ENCODE measurements around the gene AKT1.

Gene AKT1

DNA sequence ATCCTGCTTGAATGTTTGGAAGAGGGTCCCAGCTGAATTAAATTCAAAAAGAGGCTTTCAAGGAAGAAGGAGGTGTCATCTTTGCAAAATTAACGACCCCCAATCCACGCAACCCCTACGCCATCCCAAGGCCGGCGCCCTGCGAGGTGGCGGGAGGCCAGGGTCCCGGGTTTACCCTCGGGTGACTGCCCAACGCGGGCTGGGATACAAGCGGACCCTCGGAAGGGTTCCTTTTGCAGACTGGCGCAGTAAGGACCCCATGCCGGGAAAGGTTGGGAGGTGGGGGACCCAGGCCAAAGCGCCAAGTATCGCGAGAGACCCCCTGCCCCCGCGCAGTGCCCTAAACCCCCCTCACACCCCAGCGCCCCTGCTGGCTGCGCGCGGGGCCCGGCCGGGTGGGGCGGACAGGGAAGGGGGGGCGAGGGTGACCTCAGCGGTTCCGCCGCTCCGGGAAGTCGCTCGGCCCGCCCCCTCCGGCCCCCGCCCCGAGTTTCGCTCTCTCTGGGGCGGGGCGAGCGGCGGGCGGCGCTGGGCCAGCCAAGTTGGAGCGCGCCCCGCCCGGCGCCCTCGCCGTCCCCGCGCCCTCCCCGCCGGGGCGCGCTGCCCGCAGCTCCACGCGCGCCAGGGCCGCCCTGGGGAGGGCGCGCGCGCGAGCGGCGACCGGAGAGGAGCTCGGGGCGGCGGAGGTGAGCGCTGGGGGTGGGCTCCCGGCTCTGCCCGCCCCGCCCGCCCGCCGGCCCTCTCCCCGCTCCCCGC is 4.6 kb upstream of the AKT1 start:
- in situ Hi-C loops (cut with MboI; ENCODE audit: low sequenced_read_pairs) = no loop called here

DNA sequence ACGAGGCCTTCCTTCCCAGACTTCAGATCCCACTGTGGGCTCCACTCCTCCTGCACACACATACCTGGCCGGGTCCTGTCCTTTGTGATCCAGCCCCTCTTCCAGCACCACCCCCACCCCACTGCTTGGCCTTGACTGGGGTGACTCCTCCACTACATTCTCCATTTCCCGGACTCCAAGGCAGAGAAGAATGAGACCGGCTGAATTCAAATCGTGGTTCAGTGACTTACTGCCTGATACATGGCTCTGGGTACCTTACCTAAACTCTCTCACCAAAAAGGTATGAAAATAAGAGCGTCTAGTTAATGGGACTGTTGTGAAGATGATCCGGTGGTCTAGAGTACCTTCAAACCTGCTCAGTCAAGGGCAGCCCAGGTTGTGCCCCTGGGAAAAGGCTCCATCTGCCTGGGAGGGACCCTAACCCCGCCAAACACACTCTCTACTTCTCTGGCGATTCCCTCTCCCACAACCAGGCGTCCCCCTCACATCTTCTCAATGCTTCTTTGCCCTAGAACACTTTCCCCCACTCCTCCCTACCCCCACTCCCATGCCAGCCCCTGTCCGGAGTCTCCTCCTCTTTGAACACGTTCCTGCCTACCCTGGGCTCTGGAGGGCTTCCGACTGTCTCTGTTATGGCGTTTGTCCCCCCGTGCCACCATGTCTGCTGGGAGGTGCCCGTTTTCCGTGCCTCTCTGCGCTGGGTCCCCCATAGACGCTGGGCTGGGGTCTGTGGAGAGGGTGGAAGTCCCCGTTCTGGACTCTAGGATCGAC is 3.9 kb upstream of the AKT1 start:
- in situ Hi-C loops (cut with MboI; ENCODE audit: low sequenced_read_pairs) = no loop called here

DNA sequence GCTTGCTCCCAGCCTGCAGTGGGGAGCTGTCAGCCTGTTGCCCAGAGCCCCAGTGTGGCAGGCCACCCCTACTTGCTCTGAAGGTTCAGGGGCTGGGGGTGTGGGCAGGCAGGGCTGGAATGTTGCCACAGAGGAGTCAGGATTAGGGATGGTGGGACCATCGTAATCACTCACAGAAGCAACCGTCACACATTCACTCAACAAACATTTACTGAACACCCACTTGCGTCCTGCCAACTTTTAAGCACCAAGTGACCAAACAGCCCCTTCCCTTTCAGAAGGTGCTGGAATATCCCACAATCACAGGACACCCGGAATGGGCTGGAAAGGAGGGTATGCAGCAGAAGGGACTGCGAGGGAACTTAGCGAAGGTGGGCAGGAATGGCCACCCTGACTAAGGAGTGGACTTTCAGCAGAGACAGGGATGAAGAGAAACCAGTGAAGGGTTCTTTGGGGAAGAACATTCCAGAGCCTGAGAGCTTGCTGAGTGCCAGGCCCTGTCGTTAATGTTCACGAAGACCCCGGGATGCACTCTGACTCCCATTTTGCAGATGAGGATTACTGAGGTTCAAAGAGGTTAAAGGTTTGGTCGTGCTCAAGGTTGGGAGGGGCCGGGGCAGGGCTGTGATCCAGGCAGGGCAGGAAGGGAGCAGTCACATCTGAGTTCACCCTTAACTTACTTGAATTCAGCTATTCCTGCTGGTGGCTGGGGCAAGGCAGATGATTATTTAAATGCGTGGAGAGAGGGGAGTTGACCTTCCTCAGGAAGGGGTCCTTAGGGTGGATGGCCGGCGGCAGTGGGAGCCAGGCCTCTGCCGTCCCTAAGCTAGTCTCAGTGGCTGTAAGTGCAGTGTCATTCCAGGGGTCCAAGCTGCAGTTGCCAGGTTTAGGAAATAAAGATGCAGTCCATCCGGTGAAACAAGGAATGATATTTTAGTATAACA is 3.0 kb upstream of the AKT1 start:
- in situ Hi-C loops (cut with MboI; ENCODE audit: low sequenced_read_pairs) = no loop called here

DNA sequence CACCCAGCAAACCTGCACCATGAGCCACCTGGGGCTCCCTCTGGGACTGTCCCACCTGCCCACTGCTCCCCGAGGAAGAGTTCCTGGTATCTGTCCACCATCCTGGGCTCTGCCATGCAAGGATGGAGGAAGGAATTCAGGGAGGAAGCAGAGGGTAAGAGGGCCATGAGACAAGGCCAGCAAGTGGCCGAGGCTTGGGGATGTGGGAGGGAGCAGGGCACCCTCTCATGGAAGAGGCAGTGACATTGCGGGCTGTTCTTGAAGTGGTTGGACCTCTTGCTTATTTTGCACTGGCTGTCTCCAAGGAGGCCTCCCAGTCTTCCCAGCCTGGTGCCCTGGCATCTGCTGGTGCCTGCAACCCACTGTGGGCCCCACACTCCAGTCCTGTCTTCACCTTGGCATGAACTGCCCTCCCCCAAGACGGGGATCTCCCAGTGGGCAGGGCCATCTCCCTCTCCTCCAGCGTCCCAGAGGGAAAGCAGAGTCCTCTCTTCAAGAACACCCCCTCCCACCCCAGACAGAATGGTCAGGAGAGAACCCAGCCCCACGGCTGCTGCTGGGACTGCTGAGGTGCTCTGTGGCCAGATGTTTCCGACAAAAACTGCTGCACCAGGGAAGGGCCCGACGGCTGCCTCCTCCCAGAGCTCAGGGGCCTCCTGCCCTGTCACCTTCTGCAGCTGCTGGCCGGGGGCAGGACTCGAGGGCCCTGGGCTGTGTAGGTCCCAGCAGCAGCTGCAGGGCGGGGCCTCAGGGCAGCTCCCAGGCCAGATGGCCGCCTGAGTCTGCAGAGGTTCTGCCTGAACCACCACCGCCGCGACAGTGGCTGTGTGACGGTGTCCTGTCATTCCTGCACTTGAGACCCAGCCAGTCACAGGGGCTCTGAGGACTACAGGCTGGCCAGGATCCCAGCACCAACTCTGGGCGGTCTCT is 1.8 kb upstream of the AKT1 start:
- in situ Hi-C loops (cut with MboI; ENCODE audit: low sequenced_read_pairs) = no loop called here

DNA sequence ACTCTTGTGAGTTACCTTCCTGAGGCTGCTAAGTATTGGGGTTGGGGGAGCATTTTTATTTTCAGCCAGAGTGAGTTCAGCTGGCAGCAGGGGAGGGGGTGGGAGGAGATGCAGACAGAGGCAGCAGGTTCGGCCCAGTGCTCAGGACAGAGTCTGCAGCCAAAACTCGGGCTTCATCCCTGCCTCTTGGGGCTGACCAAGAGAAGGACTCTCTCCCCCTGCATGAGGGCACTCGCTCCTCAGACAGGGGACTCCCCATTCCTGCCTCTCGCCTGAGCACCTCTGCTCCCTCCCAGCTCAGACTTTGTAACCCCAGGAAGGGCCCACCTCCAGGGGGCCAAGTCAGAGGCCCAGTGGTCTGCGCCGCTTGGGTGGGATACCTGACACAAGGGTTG is 1.1 kb upstream of the AKT1 start:
- in situ Hi-C loops (cut with MboI; ENCODE audit: low sequenced_read_pairs) = no loop called here

DNA sequence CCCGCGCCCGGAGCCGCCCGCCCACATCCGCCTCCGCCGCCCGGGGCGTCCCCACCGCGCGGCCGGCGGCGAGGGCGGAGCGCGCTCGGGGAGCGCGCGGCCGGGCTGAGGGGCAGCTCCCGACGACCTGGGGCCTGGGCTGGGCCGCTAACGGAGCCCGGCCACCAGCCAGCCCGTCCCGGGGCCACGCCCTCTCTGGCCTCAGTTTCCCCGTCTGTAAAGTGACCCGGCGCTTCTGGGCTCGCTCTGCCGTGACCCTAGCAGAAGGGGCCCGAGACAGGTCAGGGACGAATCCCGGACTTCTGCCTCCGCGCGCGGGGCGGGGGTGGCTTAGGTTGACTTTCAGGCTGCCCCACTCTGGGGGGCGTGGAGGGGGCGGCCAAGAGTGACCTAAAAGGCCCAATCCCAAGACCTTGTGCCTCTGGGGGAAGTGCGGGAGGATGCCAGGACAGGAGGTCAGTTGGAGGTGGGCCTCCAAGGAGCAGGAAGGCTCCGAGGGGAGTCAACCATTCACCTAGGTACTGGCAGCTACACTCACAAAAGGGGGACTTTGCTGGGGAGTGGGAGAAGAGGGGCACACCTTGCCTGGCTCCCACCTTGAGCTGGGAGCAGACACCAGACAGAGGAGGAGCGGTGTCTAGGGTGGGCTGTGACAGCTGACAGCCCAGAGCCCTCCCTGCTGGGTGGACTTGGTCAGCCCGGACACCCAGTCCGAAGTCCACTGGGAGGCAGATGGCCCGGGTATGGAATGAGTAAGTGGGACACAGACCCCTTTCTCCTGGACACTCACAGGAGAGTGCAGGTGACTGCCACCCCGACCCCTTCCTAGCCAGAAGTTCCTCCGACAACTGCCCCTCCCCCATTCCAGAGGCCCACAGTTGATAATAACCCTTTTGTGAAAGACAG is 486 bp upstream of the AKT1 start:
- in situ Hi-C loops (cut with MboI; ENCODE audit: low sequenced_read_pairs) = no loop called here

DNA sequence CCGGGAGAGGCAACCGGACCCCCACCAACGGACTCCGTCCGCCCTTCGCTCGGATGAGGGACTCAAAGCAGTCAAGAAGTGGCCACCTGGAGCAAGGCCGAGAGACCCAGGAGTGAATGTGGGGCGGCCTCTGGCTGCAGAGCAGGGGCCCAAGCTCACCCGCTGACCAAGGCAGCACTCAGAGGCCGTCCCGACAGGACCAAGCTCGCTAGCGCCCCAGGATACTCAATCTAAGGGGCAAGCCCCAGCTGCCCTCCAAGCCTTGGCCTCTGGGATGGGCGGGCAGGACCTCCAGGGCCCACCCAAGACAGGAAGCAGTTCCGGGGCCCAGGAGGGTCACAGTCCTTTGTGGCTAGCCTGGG is 936 bp downstream of the AKT1 start:
- in situ Hi-C loops (cut with MboI; ENCODE audit: low sequenced_read_pairs) = no loop called here

DNA sequence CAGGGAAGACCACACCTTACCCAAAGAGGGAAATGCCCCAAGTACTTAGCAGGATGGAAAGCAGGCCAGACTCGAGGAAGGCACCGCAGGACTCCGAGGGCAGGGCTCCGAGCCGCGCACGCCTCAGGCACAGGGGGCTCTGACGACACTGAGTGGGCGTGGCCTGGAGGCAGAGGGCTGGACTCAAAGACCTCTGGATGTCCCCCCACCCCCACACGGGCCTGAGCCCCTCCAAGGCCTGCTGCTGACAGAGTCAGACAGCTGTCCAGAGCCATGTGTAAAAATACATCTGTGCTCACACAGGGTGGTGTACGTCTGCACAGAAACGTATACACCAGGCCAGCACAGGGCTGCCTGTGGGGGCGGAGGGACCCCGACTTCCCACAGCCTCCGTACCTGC is 1.4 kb downstream of the AKT1 start:
- in situ Hi-C loops (cut with MboI; ENCODE audit: low sequenced_read_pairs) = no loop called here

DNA sequence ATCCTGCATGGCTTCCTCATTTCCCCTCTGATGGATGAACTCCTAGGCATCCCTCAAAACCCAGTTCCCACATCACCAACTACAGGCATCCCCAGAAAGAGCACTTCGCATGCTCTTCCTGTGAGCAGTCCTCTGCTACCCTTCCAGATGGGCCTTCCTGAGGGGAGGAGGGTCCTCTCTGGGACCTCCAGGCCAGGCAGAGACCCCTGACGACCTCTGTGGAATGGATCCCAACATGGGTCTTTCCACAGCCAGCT is 1.9 kb downstream of the AKT1 start:
- in situ Hi-C loops (cut with MboI; ENCODE audit: low sequenced_read_pairs) = no loop called here

DNA sequence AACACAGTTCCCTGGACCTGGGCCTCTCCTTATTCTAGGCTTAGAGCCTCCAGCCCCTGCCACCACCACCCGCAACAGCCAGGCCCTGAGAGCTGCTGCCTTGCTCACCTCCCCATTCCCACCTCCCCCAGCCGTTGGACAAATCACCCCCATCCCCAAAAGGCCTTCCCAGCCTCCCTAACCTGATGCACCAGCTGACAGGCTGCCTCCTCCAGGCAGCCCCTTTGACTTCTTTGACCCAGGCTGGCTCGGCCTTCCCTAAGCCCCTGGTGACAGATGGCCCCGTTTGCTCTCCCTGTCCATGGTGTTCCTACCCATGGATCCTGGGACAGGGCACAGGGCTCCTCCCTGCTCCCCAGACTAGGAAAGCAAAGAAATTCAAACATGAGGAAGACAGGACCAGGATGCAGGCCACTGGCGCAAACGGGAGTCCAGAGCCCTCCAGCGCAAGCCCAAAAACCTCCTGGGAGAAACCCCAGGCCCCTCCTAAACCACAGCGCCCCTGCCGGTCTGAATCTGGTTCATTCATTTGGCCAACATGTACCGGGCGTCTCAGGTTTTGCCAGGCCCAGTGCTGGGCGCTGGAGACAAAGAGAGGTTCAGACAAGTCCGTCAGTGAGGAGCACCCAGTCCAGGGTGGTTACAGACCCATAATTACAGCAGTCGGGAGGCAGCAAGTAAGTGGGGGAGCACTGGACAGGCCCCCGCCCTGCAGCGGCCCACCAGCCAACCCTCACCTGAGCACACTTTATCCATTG is 2.4 kb downstream of the AKT1 start:
- in situ Hi-C loops (cut with MboI; ENCODE audit: low sequenced_read_pairs) = no loop called here

DNA sequence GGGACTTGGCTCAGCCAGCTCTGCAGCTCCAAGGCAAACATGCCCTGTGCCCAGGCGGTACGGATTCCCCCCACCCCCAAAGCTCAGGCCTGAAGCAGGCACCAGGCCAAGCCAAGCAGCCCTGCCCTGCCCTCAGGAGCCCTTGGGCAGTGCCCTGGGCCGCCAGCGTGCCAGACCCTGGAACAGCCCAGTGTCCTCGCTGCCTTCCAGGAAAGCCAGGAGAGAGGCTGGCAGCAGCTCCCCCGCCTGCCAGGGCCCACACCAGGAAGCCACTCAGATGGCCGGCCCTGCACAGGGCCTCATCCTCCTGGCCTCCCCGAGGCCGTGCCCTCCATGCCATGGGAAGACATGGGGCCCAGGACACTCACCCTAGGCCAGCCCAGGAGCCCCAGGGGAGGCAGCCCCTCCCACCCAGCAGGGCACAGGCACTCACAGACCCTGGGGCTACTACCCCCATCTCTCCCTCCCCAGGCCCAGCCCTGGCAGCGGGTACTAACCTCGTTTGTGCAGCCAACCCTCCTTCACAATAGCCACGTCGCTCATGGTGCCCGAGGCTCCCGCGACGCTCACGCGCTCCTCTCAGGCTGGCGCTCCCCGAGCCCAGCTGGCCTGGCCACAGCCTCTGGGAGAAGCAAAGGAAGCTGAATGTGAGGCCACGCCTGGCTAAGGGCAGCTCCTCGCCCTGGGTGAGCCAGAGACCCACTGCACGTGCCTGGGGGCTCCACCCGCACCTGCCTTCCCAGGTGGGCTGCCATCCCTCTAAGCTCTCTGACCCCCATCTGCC is 3.3 kb downstream of the AKT1 start:
- in situ Hi-C loops (cut with MboI; ENCODE audit: low sequenced_read_pairs) = no loop called here

DNA sequence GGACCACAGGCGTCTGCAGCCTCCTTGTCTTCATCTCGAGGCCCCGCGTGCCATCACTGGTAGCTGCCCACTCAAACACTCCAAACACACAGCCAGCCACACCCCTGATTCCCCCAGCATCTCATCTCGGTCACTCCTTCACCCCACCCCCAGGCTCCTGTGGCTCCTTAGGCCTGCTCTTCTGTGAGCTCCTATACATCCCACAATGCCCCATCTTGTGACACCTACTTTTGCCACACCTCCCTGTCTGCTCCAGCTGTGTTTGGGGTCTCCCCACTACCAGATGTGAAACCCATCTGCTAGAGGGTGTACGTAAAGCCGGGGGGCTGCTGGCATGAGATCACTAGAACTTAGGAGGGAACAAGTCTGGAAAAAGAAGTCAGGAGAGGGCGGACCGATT is 4.1 kb downstream of the AKT1 start:
- in situ Hi-C loops (cut with MboI; ENCODE audit: low sequenced_read_pairs) = no loop called here

DNA sequence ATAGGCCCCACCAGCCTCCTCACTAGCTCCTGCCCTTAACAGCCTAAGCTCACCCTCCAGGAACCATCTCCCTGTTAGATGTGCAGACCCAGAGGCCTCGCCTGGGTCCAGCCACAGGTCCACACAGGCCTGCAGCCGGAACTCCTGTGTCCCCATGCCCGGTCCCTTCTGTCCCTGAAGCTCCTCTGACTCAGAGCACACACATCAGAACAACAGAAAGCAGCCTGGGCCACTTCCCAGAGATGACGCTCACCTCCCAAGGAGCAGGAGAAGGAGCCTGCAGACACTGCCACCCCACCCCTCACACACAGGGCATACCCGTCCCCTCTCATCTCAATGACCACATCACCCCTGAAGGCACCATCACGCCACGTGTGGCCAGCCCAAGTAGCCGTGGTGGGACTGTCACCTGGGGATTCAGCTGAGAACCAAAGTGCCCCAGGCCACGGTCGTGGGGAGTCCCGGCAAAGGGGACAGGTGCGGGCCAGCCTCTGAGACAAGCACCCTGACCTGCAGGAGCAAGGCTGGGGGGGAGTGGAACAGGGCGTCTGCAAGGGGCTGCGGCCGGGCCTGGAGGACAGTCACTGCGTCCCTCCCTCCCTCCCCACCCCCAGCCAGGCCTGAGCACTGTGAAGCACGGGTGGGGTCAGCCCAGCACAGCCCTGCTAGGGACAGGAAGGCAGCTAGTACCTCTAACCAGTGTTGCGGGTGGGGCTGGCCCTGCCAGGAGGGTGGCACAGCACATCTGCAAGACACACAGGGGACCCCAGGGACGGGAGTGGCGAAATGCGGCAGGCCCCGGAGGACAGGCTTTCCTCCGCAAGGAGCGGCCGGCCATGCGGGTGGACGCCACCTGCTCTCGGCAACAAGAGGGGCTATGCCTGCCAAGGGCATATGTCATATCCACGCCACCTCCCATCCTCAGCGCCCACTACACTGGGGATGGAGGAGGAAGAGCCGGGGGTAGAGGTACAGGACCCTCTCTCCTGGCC is 5.5 kb downstream of the AKT1 start:
- in situ Hi-C loops (cut with MboI; ENCODE audit: low sequenced_read_pairs) = no loop called here

DNA sequence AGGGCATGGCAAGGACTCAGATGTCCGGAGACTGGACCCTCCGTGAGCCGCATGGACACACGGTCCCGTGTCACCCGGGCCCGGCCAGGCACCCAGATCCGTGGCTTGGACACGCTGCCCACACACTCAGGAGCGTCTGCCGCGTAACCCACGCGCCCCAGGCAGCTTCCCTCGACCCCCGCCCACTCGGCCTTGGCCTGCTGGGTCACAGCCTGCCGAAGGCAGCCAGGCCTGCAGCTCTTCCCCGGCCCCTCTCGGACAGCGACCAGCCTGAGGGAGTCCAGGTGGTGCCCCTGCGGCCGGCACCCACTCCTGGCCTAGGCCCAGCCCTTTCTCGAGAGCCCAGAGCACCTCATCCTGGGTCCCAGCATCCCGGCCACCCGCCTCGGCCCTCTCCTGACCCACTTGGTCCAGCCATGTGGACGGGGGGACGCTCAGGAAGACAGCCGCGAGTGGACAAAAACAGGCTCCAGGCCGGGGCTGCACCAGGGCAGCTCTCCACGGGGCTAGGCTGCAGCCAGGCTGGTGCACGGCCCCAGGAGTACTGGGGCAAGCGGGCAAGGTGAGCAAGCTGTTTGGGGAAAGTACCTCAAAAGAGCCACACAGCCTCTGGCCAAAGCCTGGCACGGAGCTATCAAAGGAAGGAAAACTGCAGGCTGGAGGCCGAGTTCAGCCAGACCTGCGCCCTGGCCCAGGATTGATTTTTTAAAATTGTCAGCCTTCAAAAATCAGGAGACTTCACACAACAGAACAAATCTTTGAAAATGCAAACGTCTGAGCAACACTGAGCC is 6.5 kb downstream of the AKT1 start:
- in situ Hi-C loops (cut with MboI; ENCODE audit: low sequenced_read_pairs) = no loop called here

DNA sequence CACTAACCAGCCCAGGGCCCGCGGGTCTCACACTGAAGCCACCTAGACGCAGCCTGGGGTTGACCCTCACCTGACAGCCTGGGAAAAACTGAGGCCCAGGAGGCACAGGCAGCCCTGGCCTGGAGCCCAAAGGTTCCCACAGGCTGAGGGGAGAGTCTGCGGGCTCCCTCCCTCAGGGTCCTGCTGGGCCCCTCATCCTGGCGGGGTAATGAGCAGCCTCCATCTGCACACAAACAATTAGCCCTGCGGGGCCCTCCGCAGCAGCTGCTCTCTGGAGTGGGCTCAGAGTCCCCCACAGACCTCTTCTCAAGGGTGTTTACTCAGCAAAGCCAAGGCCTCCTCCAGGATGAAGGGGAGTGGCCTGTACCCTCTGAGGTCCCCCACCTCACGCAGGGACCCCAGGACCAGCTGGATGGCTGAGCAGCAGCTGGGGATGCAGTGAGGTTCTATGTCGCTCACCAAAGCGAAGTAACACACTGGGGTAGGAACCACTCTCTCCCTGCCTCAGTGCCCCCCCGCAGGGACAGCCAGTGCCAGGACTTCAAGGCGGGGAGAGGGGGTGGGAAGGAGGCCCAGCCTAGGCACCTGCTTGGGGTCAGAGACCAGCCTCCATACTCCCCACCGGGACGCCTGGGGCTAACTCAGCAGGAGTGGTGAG is 7.3 kb downstream of the AKT1 start:
- in situ Hi-C loops (cut with MboI; ENCODE audit: low sequenced_read_pairs) = no loop called here

DNA sequence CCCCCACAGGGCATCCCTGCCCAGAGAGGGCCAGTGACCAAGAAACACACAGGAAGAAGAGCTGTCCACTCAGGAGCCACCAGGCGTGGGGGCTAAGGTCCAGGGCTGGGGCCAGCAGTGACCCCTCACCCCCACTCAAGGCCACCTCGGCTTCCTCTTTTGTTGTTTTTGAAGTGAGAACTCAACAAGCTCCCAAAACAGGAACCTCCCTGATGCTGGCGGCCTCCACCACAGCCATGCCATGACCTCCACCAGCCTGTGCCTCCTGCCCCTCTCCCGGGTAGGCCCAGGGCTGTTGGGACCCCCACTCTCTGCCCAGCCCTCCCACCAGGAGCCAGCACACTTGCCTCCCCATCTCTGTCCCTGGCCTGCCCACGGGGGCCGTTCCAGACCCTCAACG is 7.8 kb downstream of the AKT1 start:
- in situ Hi-C loops (cut with MboI; ENCODE audit: low sequenced_read_pairs) = no loop called here

Data from hTERT RPE-1 (cell line).